K562 (cell line): ENCODE measurements around the gene FRMD4B. TPM values are rescaled to one million over a fixed set of nuclear protein-coding genes. Genes with fewer than 3 reads are reported as not detected.

Experiments
- ATAC-seq: fragments of 200-7000 bp; cut with Tn5 transposase; 3 replicates; pipeline ENCODE4 v1.9.1; 2020; ENCODE audit warnings: moderate library complexity
- BruUV-seq: library from RNA; stranded (reverse); fragments of 400-500 nt; replicated peaks from 2 replicates; lab custom pipeline; 2021; lab: Mats Ljungman, UMichigan
- CTCF ChIA-PET: fragments of 300-600 bp; formaldehyde crosslinking; extraction: SDS; loops from one replicate; lab custom pipeline; 2021; ENCODE audit warnings: low intra/inter-chr PET ratio; lab: Yijun Ruan, JAX
- POLR2A ChIA-PET: fragments of 300-600, 350-650 bp; sonication (Branson Sonifier 250); formaldehyde crosslinking; extraction: SDS; loops from one replicate; lab custom pipeline; 2021; ENCODE audit warnings: antibody characterized with exemption, inconsistent platforms; lab: Yijun Ruan, JAX
- DNase-seq, 4 experiments: peaks; one replicate each; pipeline versions ENCODE4 v3.0.0 to v3.0.0-alpha.2; 2011 to 2018; ENCODE audit warnings: low spot score in 3 of 4, mixed read lengths in 3 of 4; ENCODE audit errors: extremely low read depth in 1 of 4
- FAIRE-seq: peaks from 2 replicates; lab custom pipeline; 2011; peaks lifted over from hg19 to GRCh38; lab: Jason Lieb, UNC
- H2AFZ ChIP-seq: 2 replicates; pipeline ENCODE4 v1.6.0; 2011; ENCODE audit warnings: low read depth, low read length, control low read depth, inconsistent platforms
- H3K27ac ChIP-seq: fragments of 200-600 bp; 3 replicates; pipeline ENCODE4 v1.8.0; 2011; ENCODE audit warnings: low read depth, mild to moderate bottlenecking, control low read depth, inconsistent platforms, low read length, moderate library complexity, mixed read lengths; ENCODE audit errors: extremely low read depth
- H3K27me3 ChIP-seq, 2 experiments: fragments of 300-600 bp in 1 of 2; 2 replicates in 1 of 2; 3 replicates in 1 of 2; pipeline versions ENCODE4 v1.6.0 to v1.8.0; 2011; ENCODE audit warnings: inconsistent platforms in 2 of 2, low read length in 2 of 2, mild to moderate bottlenecking in 1 of 2, mixed read lengths in 1 of 2, moderate library complexity in 1 of 2; ENCODE audit not compliant: control insufficient read depth in 2 of 2, insufficient read depth in 2 of 2
- H3K36me3 ChIP-seq: fragments of 300-600 bp; 3 replicates; pipeline ENCODE4 v1.8.0; 2011; ENCODE audit warnings: mild to moderate bottlenecking, low read length, inconsistent platforms; ENCODE audit not compliant: control insufficient read depth, insufficient read depth
- H3K4me1 ChIP-seq, 2 experiments: fragments of 200-600 bp in 1 of 2; replicated peaks in 1 of 2; 2 replicates in 1 of 2; 3 replicates in 1 of 2; pipeline versions ENCODE4 v1.5.1 to v1.8.0; 2011; ENCODE audit warnings: inconsistent platforms in 2 of 2, low read length in 2 of 2, mild to moderate bottlenecking in 1 of 2, mixed read lengths in 1 of 2, moderate library complexity in 1 of 2; ENCODE audit not compliant: control insufficient read depth in 2 of 2, insufficient read depth in 2 of 2
- H3K4me2 ChIP-seq: 2 replicates; pipeline ENCODE4 v1.6.1; 2011; ENCODE audit warnings: low read length, control low read depth, inconsistent platforms, mixed read lengths; ENCODE audit not compliant: insufficient read depth
- H3K4me3 ChIP-seq: fragments of 200-600 bp; sonication (generic), shearing (Covaris generic); 2 replicates; pipeline ENCODE4 v1.5.1; 2016; ENCODE audit warnings: control low read depth, inconsistent platforms
- H3K79me2 ChIP-seq: fragments of 200-600 bp; 3 replicates; pipeline ENCODE4 v1.8.0; 2011; ENCODE audit warnings: low read length, inconsistent platforms; ENCODE audit not compliant: control insufficient read depth, insufficient read depth
- H3K9ac ChIP-seq, 2 experiments: 2 replicates each; pipeline versions ENCODE4 v1.6.0 to v1.6.1; 2011; ENCODE audit warnings: low read depth in 2 of 2, low read length in 2 of 2, control low read depth in 1 of 2, inconsistent platforms in 1 of 2, mild to moderate bottlenecking in 1 of 2, mixed read lengths in 1 of 2; ENCODE audit not compliant: insufficient read depth in 1 of 2
- H3K9me1 ChIP-seq: one replicate; pipeline ENCODE4 v1.6.0; 2011; ENCODE audit warnings: inconsistent platforms, mild to moderate bottlenecking, low read length, moderate library complexity; ENCODE audit not compliant: control insufficient read depth, insufficient read depth
- H3K9me3 ChIP-seq: replicated peaks from 2 replicates; pipeline ENCODE4 v1.5.1; 2011; ENCODE audit warnings: low read depth, low read length, inconsistent platforms; ENCODE audit not compliant: control insufficient read depth, insufficient read depth
- H4K20me1 ChIP-seq: replicated peaks from 2 replicates; pipeline ENCODE4 v1.6.1; 2011; ENCODE audit warnings: low read length, inconsistent platforms, mixed read lengths; ENCODE audit not compliant: control insufficient read depth, insufficient read depth
- CREB3L1 ChIP-seq: fragments of 450-650 bp; IDR thresholded peaks from 2 replicates; pipeline ENCODE4 v1.6.1; 2014; ENCODE audit warnings: low read depth, mild to moderate bottlenecking, moderate library complexity, borderline replicate concordance
- IFI16 ChIP-seq: fragments of 250-450 bp; sonication (Bioruptor Pico); IDR thresholded peaks from 2 replicates; pipeline ENCODE4 v2.1.2; 2022; ENCODE audit warnings: mild to moderate bottlenecking, inconsistent platforms
- IRF2 ChIP-seq: sonication (generic); formaldehyde crosslinking; IDR thresholded peaks from 2 replicates; pipeline ENCODE4 v1.8.1; 2022; ENCODE audit warnings: mild to moderate bottlenecking, missing genetic modification reagents
- RBM25 ChIP-seq: fragments of 200-400 bp; formaldehyde crosslinking; IDR thresholded peaks from 2 replicates; pipeline ENCODE4 v1.6.1; 2018; ENCODE audit warnings: low read length, low read depth, moderate library complexity; ENCODE audit not compliant: severe bottlenecking
- TGIF2 ChIP-seq: sonication (generic); formaldehyde crosslinking; IDR thresholded peaks from 2 replicates; pipeline ENCODE4 v1.8.1; 2022; ENCODE audit warnings: mild to moderate bottlenecking, missing genetic modification reagents, moderate library complexity
- WGBS: fragments of 100-300 bp; shearing (Covaris generic); methylation state at CpG from one replicate; pipeline ENCODE4 v1.1.6; 2016; ENCODE audit warnings: low coverage, mixed read lengths; ENCODE audit not compliant: insufficient coverage; ENCODE audit errors: missing lambda C conversion rate; 5-methylcytosine and 5-hydroxymethylcytosine counted together
- in situ Hi-C: fragments of 300-500 bp; cut with MboI; formaldehyde crosslinking; loops from 4 replicates; pipeline ENCODE4 v1.15.0; 2018; ENCODE audit warnings: inconsistent platforms, mixed read lengths
- intact Hi-C: fragments of 100-400 bp; cut with micrococcal nuclease; formaldehyde crosslinking; loops from 2 replicates; pipeline ENCODE4 v1.14.2; 2022
- polyA plus RNA-seq, 8 experiments: library from polyadenylated mRNA; depleted of rRNA in 4 of 8; stranded (reverse) in 5 of 8; unstranded in 3 of 8; fragments of >200 nt; fragmentation: Nextera tagmentation in 2 of 8; fragmentation: Illumina TruSeq in 1 of 8; extraction: Ambion mirVana in 2 of 8; extraction: Trizol in 1 of 8; gene quantifications; 2 replicates each; pipeline versions ENCODE4 v1.2.1 to v1.2.3, GENCODE V29; 2011 to 2014; ENCODE audit warnings: inconsistent platforms in 1 of 8, missing spikeins in 1 of 8
- total RNA-seq, 7 experiments: library from RNA; depleted of rRNA in 6 of 7; stranded (reverse); fragments of >200 nt in 6 of 7; fragmentation: Illumina TruSeq in 2 of 7; extraction: Trizol in 2 of 7; gene quantifications; 2 replicates each; pipeline versions ENCODE4 v1.2.1 to v1.2.3, GENCODE V29; 2011 to 2021; ENCODE audit warnings: low replicate concordance in 1 of 7

FRMD4B gene
- total and polyA plus RNA-seq, 9 of the 15 experiments (the other 6 are each of a cell fraction or from before 2014, with no cell fraction given): 0.03 to 0.09 (median 0.04) TPM; not detected in 3

GRCh38 chr3:69411346-69411745 is 25.5 kb upstream of the FRMD4B start:
- H3K9ac ChIP-seq: no peak overlapping the region
- no peak overlapping the region for H2AFZ ChIP-seq
- DNase-seq: no peak
- BruUV-seq: no TSS peak
- H3K36me3 ChIP-seq: no peaks in the 10 kb centered on the region
- no peak for ATAC-seq
- WGBS: 2% methylated on average over 3 of the region's 3 CpGs
- intact Hi-C loops: no loop called here
- in situ Hi-C loops: no loop called here
- ChIA-PET POLR2A (interaction anchor here (0.6 kb wide), 1 partner anchor 263 kb away, joined by 3 read pairs; no protein-coding TSS in a partner anchor), CTCF (no interaction called here)
- TF ChIP-seq TGIF2 (CRISPR knock-in tag): no peak
- no peak for TF ChIP-seq RBM25
- TF ChIP-seq IRF2 (CRISPR knock-in tag): no peak
- TF ChIP-seq IFI16 (CRISPR knock-in tag): no peak
- TF ChIP-seq CREB3L1: no peak
- no peak overlapping the region for H3K4me3 ChIP-seq
- no peak overlapping the region for H3K27ac ChIP-seq
- H3K79me2 ChIP-seq: no peaks in the 10 kb centered on the region
- H3K9me3 ChIP-seq: no peaks in the 10 kb centered on the region
- no peaks in the 10 kb centered on the region for H3K27me3 ChIP-seq
- no peak overlapping the region for H3K4me2 ChIP-seq
- H3K4me1 ChIP-seq: no peaks in the 10 kb centered on the region
- FAIRE-seq: no peak
- no peaks in the 10 kb centered on the region for H3K9me1 ChIP-seq
- no peaks in the 10 kb centered on the region for H4K20me1 ChIP-seq
